GM23338 (cell line): Measurements from ENCODE around the gene MRPL37. TPM values are rescaled to one million over a fixed set of nuclear protein-coding genes. Genes with fewer than 3 reads are reported as not detected.

Experiments used
- ATAC-seq: fragments of 200-7000 bp; cut with Tn5 transposase; 3 replicates; pipeline ENCODE4 v1.9.1; 2020
- DNase-seq: peaks from one replicate; pipeline ENCODE4 v3.0.0-alpha.2; 2015; ENCODE audit warnings: low spot score
- H2AFZ ChIP-seq: fragments of 200-600 bp; sonication (generic); 2 replicates; pipeline ENCODE4 v1.8.0; 2016; ENCODE audit warnings: antibody characterized with exemption, mild to moderate bottlenecking, moderate library complexity
- H3F3A ChIP-seq: fragments of 200-600 bp; sonication (generic); replicated peaks from 2 replicates; pipeline ENCODE4 v1.8.0; 2017; ENCODE audit warnings: antibody characterized with exemption, mixed run types, low read depth
- H3K27ac ChIP-seq: fragments of 200-600 bp; sonication (generic); 2 replicates; pipeline ENCODE4 v1.6.1; 2016; ENCODE audit warnings: low read depth
- H3K27me3 ChIP-seq: fragments of 200-600 bp; sonication (generic); 2 replicates; pipeline ENCODE4 v1.8.0; 2016; ENCODE audit warnings: mild to moderate bottlenecking, mixed run types, moderate library complexity; ENCODE audit not compliant: insufficient read depth
- H3K36me3 ChIP-seq: fragments of 200-600 bp; sonication (generic); 2 replicates; pipeline ENCODE4 v1.8.0; 2016; ENCODE audit warnings: mild to moderate bottlenecking; ENCODE audit not compliant: insufficient read depth
- H3K4me1 ChIP-seq: fragments of 200-600 bp; sonication (generic); 2 replicates; pipeline ENCODE4 v1.8.0; 2016; ENCODE audit warnings: mild to moderate bottlenecking, moderate library complexity; ENCODE audit not compliant: insufficient read depth
- H3K4me2 ChIP-seq: fragments of 200-600 bp; sonication (generic); 2 replicates; pipeline ENCODE4 v1.7.1; 2017; ENCODE audit warnings: mixed run types
- H3K4me3 ChIP-seq: fragments of 200-600 bp; sonication (generic); 2 replicates; pipeline ENCODE4 v1.6.1; 2016; ENCODE audit warnings: mixed run types
- H3K79me2 ChIP-seq: fragments of 200-600 bp; sonication (generic); replicated peaks from 2 replicates; pipeline ENCODE4 v1.8.0; 2017; ENCODE audit warnings: mild to moderate bottlenecking; ENCODE audit not compliant: insufficient read depth
- H3K9me2 ChIP-seq: fragments of 200-600 bp; sonication (generic); 2 replicates; pipeline ENCODE4 v1.8.0; 2017; ENCODE audit not compliant: insufficient read depth
- H4K20me1 ChIP-seq: fragments of 200-600 bp; sonication (generic); replicated peaks from 2 replicates; pipeline ENCODE4 v1.8.0; 2017; ENCODE audit warnings: mild to moderate bottlenecking; ENCODE audit not compliant: insufficient read depth
- H3K27ac Mint-ChIP-seq: 2 replicates; pipeline ENCODE4 v1.8.0; 2020; ENCODE audit warnings: inconsistent platforms, mild to moderate bottlenecking, moderate library complexity, mixed read lengths
- H3K27me3 Mint-ChIP-seq: 3 replicates; pipeline ENCODE4 v1.8.0; 2022; ENCODE audit warnings: low read depth, mild to moderate bottlenecking, moderate library complexity, mixed read lengths, inconsistent platforms; ENCODE audit not compliant: insufficient read depth, poor library complexity
- H3K36me3 Mint-ChIP-seq: 3 replicates; pipeline ENCODE4 v1.8.0; 2021; ENCODE audit warnings: low read depth, mild to moderate bottlenecking, inconsistent platforms, moderate library complexity, mixed read lengths
- H3K4me1 Mint-ChIP-seq: 3 replicates; pipeline ENCODE4 v1.8.0; 2020; ENCODE audit warnings: mild to moderate bottlenecking, inconsistent platforms, mixed read lengths
- H3K4me3 Mint-ChIP-seq: 3 replicates; pipeline ENCODE4 v1.8.0; 2021; ENCODE audit warnings: moderate library complexity, mild to moderate bottlenecking, inconsistent platforms, mixed read lengths
- H3K9me3 Mint-ChIP-seq: 3 replicates; pipeline ENCODE4 v1.8.0; 2020; ENCODE audit warnings: moderate library complexity, mild to moderate bottlenecking, inconsistent platforms, mixed read lengths
- EZH2phosphoT487 ChIP-seq: fragments of 200-600 bp; sonication (generic); IDR thresholded peaks from one replicate; pipeline ENCODE4 v1.8.1; 2018; ENCODE audit warnings: antibody characterized with exemption; ENCODE audit not compliant: unreplicated experiment
- polyA plus RNA-seq: library from polyadenylated mRNA; unstranded; fragments of >200 nt; fragmentation: Nextera tagmentation; extraction: Ambion mirVana; gene quantifications from 2 replicates; pipeline ENCODE4 v1.2.1, GENCODE V29; 2016
- total RNA-seq: library from RNA; depleted of rRNA; stranded (reverse); fragments of >200 nt; shearing (Covaris generic); gene quantifications from 2 replicates; pipeline ENCODE4 v1.2.3, GENCODE V29; 2014
- TF ChIP-seq, protein P1 (sequence below): fragments of 250-450 bp; sonication (Bioruptor Pico); IDR thresholded peaks from 2 replicates; pipeline ENCODE4 v1.5.0; 2020; ENCODE audit warnings: mild to moderate bottlenecking, moderate library complexity
- TF ChIP-seq, protein P2 (sequence below), 2 experiments: fragments of 200-600 bp in 1 of 2; sonication (generic) in 1 of 2; conservative IDR thresholded peaks; 2 replicates each; pipeline versions ENCODE4 v1.5.1 to v1.6.1; 2016 to 2017; ENCODE audit warnings: antibody characterized with exemption in 2 of 2, low read depth in 2 of 2, mild to moderate bottlenecking in 2 of 2, moderate library complexity in 1 of 2
- TF ChIP-seq, protein P3 (sequence below): IDR thresholded peaks from one replicate; pipeline ENCODE4 v1.6.1; 2018; ENCODE audit warnings: antibody characterized with exemption; ENCODE audit not compliant: unreplicated experiment

MRPL37 gene
- total and polyA plus RNA-seq, 2 experiments from 2014 or later: 130 to 155 TPM

DNA sequence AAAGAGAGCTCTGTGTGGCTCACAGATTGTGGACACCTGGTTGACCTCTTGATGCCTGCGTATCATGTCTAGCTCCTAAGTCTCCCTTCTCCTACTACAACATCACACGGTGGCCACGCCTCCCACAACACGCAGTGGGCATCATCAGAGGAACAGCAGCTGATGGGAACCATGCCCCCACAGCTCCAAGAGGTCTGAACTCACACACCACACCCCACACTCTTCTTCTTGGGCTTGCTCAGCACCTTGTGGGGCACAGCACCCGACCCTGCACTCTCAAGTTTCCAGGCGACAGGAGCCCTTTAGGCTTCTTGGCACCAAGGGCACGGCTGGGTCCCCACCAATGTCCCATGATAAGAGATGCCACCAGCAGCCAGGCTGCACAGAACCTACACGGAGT lies 28.4 kb upstream of the MRPL37 start:
- Histone ChIP-seq H4K20me1 (no peaks in the 10 kb centered on the region), H3K4me2 (no peak overlapping the region), H2AFZ (no peak overlapping the region), H3K4me1 (no peaks in the 10 kb centered on the region), H3K9me2 (no peaks in the 10 kb centered on the region), H3K27me3 (no peaks in the 10 kb centered on the region), H3K4me3 (no peak overlapping the region), H3K79me2 (no peaks in the 10 kb centered on the region), H3F3A (no peaks in the 10 kb centered on the region), H3K27ac (no peak overlapping the region), H3K36me3 (no peaks in the 10 kb centered on the region)
- no peaks in the 10 kb centered on the region for H3K36me3 Mint-ChIP-seq
- H3K27ac Mint-ChIP-seq: no peak overlapping the region
- ATAC-seq (no peak), DNase-seq (no peak)
- peaks cover 4% of the 10 kb centered on the region for H3K27me3 Mint-ChIP-seq
- H3K9me3 Mint-ChIP-seq: no peaks in the 10 kb centered on the region
- TF ChIP-seq, protein P1, sequence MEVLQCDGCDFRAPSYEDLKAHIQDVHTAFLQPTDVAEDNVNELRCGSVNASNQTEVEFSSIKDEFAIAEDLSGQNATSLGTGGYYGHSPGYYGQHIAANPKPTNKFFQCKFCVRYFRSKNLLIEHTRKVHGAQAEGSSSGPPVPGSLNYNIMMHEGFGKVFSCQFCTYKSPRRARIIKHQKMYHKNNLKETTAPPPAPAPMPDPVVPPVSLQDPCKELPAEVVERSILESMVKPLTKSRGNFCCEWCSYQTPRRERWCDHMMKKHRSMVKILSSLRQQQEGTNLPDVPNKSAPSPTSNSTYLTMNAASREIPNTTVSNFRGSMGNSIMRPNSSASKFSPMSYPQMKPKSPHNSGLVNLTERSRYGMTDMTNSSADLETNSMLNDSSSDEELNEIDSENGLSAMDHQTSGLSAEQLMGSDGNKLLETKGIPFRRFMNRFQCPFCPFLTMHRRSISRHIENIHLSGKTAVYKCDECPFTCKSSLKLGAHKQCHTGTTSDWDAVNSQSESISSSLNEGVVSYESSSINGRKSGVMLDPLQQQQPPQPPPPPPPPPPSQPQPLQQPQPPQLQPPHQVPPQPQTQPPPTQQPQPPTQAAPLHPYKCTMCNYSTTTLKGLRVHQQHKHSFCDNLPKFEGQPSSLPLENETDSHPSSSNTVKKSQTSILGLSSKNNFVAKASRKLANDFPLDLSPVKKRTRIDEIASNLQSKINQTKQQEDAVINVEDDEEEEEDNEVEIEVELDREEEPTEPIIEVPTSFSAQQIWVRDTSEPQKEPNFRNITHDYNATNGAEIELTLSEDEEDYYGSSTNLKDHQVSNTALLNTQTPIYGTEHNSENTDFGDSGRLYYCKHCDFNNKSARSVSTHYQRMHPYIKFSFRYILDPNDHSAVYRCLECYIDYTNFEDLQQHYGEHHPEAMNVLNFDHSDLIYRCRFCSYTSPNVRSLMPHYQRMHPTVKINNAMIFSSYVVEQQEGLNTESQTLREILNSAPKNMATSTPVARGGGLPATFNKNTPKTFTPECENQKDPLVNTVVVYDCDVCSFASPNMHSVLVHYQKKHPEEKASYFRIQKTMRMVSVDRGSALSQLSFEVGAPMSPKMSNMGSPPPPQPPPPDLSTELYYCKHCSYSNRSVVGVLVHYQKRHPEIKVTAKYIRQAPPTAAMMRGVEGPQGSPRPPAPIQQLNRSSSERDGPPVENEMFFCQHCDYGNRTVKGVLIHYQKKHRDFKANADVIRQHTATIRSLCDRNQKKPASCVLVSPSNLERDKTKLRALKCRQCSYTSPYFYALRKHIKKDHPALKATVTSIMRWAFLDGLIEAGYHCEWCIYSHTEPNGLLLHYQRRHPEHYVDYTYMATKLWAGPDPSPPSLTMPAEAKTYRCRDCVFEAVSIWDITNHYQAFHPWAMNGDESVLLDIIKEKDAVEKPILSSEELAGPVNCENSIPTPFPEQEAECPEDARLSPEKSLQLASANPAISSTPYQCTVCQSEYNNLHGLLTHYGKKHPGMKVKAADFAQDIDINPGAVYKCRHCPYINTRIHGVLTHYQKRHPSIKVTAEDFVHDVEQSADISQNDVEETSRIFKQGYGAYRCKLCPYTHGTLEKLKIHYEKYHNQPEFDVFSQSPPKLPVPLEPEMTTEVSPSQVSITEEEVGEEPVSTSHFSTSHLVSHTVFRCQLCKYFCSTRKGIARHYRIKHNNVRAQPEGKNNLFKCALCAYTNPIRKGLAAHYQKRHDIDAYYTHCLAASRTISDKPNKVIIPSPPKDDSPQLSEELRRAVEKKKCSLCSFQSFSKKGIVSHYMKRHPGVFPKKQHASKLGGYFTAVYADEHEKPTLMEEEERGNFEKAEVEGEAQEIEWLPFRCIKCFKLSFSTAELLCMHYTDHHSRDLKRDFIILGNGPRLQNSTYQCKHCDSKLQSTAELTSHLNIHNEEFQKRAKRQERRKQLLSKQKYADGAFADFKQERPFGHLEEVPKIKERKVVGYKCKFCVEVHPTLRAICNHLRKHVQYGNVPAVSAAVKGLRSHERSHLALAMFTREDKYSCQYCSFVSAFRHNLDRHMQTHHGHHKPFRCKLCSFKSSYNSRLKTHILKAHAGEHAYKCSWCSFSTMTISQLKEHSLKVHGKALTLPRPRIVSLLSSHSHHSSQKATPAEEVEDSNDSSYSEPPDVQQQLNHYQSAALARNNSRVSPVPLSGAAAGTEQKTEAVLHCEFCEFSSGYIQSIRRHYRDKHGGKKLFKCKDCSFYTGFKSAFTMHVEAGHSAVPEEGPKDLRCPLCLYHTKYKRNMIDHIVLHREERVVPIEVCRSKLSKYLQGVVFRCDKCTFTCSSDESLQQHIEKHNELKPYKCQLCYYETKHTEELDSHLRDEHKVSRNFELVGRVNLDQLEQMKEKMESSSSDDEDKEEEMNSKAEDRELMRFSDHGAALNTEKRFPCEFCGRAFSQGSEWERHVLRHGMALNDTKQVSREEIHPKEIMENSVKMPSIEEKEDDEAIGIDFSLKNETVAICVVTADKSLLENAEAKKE (CRISPR knock-in tag): no peak
- no peak for TF ChIP-seq EZH2phosphoT487
- TF ChIP-seq, protein P2, sequence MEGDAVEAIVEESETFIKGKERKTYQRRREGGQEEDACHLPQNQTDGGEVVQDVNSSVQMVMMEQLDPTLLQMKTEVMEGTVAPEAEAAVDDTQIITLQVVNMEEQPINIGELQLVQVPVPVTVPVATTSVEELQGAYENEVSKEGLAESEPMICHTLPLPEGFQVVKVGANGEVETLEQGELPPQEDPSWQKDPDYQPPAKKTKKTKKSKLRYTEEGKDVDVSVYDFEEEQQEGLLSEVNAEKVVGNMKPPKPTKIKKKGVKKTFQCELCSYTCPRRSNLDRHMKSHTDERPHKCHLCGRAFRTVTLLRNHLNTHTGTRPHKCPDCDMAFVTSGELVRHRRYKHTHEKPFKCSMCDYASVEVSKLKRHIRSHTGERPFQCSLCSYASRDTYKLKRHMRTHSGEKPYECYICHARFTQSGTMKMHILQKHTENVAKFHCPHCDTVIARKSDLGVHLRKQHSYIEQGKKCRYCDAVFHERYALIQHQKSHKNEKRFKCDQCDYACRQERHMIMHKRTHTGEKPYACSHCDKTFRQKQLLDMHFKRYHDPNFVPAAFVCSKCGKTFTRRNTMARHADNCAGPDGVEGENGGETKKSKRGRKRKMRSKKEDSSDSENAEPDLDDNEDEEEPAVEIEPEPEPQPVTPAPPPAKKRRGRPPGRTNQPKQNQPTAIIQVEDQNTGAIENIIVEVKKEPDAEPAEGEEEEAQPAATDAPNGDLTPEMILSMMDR (conservative IDR thresholded peaks at IDR 0.05; ENCODE audit: low read depth in 2 of 2): no peak
- TF ChIP-seq, protein P3, sequence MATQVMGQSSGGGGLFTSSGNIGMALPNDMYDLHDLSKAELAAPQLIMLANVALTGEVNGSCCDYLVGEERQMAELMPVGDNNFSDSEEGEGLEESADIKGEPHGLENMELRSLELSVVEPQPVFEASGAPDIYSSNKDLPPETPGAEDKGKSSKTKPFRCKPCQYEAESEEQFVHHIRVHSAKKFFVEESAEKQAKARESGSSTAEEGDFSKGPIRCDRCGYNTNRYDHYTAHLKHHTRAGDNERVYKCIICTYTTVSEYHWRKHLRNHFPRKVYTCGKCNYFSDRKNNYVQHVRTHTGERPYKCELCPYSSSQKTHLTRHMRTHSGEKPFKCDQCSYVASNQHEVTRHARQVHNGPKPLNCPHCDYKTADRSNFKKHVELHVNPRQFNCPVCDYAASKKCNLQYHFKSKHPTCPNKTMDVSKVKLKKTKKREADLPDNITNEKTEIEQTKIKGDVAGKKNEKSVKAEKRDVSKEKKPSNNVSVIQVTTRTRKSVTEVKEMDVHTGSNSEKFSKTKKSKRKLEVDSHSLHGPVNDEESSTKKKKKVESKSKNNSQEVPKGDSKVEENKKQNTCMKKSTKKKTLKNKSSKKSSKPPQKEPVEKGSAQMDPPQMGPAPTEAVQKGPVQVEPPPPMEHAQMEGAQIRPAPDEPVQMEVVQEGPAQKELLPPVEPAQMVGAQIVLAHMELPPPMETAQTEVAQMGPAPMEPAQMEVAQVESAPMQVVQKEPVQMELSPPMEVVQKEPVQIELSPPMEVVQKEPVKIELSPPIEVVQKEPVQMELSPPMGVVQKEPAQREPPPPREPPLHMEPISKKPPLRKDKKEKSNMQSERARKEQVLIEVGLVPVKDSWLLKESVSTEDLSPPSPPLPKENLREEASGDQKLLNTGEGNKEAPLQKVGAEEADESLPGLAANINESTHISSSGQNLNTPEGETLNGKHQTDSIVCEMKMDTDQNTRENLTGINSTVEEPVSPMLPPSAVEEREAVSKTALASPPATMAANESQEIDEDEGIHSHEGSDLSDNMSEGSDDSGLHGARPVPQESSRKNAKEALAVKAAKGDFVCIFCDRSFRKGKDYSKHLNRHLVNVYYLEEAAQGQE: no peak
- H3K4me3 Mint-ChIP-seq: no peak overlapping the region
- H3K4me1 Mint-ChIP-seq: peaks cover 4% of the 10 kb centered on the region; the same call in 1 of the 3 replicates
